Measurements from ENCODE around the gene PLA2G2D. TPM values are rescaled to one million over a fixed set of nuclear protein-coding genes. Genes with fewer than 3 reads are reported as not detected.
A peak's percentile ranks its signal among the peaks of the same experiment; 100 is the strongest.

The PLA2G2D gene, protein sequence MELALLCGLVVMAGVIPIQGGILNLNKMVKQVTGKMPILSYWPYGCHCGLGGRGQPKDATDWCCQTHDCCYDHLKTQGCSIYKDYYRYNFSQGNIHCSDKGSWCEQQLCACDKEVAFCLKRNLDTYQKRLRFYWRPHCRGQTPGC
- total RNA-seq, result not detected

DNA sequence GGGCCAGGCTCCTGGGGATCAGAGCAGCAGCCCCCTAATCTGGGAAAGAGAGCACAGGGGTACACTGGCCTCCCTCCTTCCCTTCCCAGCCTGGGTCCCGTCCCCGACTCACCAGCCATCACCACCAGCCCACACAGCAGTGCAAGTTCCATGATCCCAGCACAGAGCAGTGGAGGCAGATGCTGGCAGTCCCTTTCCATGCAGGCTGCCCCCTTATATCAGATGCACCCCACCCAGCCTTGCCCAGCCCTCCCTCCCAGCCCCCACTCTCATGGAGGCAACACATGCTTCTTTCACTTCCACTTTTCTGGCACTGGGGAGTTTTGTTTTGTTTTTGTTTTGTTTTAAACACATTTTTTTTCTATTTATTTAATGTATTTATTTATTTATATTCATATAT lies at the start of gene PLA2G2D:
TSS of gene PLA2G2D (minus strand) at position 190 of the 400 bp plus-strand sequence. CDS start at position 152, 38 bp downstream.
- POLR2A ChIA-PET, result no interaction called here

DNA sequence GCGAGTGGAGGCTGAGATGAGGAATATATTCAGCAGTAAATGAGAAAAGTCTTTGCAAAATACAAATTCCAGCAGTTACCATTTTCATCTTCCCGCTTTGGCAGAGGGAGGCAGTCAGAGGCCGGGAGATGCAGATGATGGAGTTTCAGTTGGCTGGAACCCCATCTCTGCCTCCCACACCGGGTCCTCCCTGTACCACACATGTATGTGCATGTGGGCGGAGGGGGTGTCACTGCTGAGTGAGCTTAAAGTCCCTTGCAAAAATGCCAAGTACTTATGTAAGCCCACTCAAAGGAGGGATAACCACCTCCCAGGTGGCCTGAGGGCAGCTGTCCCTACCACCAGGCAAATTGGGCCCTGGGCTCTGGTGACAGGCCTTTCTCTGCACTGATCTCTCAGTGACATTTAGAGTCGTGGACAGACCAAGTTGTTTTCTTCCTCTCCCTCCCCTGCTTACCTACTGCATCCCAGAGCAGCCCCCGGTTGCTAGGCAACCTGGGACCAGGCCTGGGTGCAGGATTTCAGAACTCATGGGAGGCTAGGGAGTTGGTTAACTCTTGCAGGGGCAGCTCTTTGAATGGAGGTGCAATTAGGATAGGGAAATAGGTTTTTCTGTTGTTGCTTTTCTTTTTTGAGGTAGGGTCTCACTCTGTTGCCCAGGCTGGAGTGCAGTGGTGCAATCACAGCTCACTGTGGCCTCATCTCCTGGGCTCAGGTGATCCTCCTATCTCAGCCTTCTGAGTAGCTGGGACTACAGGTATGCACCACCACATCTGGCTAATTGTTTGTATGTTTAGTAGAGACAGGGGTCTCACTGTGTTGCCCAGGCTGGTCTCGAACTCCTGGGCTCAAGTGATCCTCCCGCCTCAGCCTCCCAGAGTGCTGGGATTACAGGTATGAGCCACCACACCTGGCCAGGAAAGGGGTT lies 49.5 kb upstream of the PLA2G2D start:
- Mint-ChIP-seq H3K27ac (no peak overlapping the region), H3K9me3 (ENCODE audit: low read depth) (peaks cover 7% of the 10 kb centered on the region)
- CTCF ChIA-PET, result interaction anchor here (0.5 to 1.4 kb wide), 6 partner anchors 9 to 931 kb away, joined by 3 to 4 read pairs (median 3); no protein-coding TSS in a partner anchor

More for the DNA sequence above, at the start of gene PLA2G2D:
- no peak within 1 kb of the TSS for H3K4me3 Mint-ChIP-seq
- H3K27me3 Mint-ChIP-seq, result peaks cover 23% of the 10 kb centered on the region
- intact Hi-C loops (cut with DNase I, micrococcal nuclease), result no loop called here
- no peak for DNase-seq
- no peak within 1 kb of the TSS for H3K27ac Mint-ChIP-seq
- no peaks in the 10 kb centered on the region for H3K4me1 Mint-ChIP-seq
- no peak for ATAC-seq
- no peaks in the 10 kb centered on the region for H3K36me3 Mint-ChIP-seq (ENCODE audit: low read depth)
- CTCF ChIA-PET, result no interaction called here
- no peaks in the 10 kb centered on the region for H3K9me3 Mint-ChIP-seq (ENCODE audit: low read depth)

DNA sequence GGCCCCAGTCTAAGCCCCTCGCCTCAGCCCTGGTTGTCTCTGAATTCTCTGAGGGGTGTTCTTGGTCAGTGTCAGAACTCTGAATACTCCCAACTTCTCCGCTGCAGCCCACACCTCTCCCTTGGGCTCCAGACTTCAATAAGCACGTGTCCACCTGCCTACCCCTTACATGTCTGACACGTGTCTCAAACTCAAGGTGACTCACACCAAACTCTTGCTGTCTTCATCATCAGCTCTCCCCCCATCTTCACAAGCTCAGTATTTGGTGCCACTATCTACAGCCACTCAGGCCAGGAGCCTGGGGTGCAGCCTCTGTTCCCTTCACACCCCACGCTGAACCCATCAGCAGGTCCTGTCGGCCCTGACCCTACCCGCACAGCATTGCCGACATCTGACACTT lies 47.8 kb upstream of the PLA2G2D start:
- Mint-ChIP-seq H3K9me3 (ENCODE audit: low read depth) (peaks cover 11% of the 10 kb centered on the region), H3K27ac (no peak overlapping the region), H3K4me3 (no peak overlapping the region), H3K4me1 (peaks cover 8% of the 10 kb centered on the region), H3K27me3 (peaks cover 9% of the 10 kb centered on the region), H3K36me3 (ENCODE audit: low read depth) (peaks cover 6% of the 10 kb centered on the region)
- ATAC-seq (no peak), DNase-seq (no peak)
- CTCF ChIA-PET, result interaction anchor here (0.7 to 1.4 kb wide), 3 partner anchors 8 to 129 kb away, joined by 3 to 4 read pairs (median 4); no protein-coding TSS in a partner anchor
- intact Hi-C loops (cut with DNase I, micrococcal nuclease), result loop anchor here in 1 of 2 experiments (5.0 kb wide), 1 partner anchor 325 kb away; no protein-coding TSS in a partner anchor
- POLR2A ChIA-PET, result no interaction called here

More for the DNA sequence above, 49.5 kb upstream of the PLA2G2D start:
- Mint-ChIP-seq H3K4me3 (no peak overlapping the region), H3K4me1 (peaks cover 9% of the 10 kb centered on the region), H3K27me3 (peaks cover 9% of the 10 kb centered on the region), H3K36me3 (ENCODE audit: low read depth) (no peaks in the 10 kb centered on the region)
- intact Hi-C loops (cut with DNase I, micrococcal nuclease), result loop anchor here in 1 of 2 experiments (5.0 kb wide), 1 partner anchor 323 kb away; no protein-coding TSS in a partner anchor
- DNase-seq (no peak), ATAC-seq (no peak)
- POLR2A ChIA-PET, result no interaction called here

DNA sequence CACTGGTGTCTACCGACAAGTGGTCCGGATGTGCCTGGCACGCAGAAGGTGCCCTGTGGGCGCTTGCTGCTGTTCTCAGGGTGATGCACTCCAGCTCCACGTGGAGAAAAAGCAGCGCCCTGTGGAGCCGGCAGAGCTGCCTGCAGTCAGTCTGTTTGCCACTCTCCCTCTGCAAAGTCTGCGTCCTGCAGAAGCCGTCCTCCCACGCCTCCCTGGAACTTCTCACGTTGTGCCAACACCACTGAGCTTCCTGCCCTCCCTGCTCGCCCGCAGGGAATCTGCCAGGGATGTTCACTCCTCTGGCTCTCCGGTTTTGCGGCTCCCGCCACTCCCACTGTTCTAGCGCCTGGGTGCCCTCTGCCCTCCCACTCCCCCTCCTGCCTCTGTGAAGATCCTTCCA lies 46.7 kb upstream of the PLA2G2D start:
- ATAC-seq (no peak), DNase-seq (no peak)
- no peak overlapping the region for H3K4me3 Mint-ChIP-seq
- peaks cover 9% of the 10 kb centered on the region for H3K36me3 Mint-ChIP-seq (ENCODE audit: low read depth)
- H3K4me1 Mint-ChIP-seq, result no peaks in the 10 kb centered on the region
- intact Hi-C loops (cut with DNase I, micrococcal nuclease), result loop anchor here in 1 of 2 experiments (5.0 kb wide), 1 partner anchor 326 kb away; no protein-coding TSS in a partner anchor
- H3K27ac Mint-ChIP-seq, result no peak overlapping the region
- ChIA-PET CTCF (interaction anchor here (0.6 to 4.3 kb wide), 5 partner anchors 13 to 188 kb away, joined by 3 to 23 read pairs (median 4); no protein-coding TSS in a partner anchor), POLR2A (no interaction called here)
- peaks cover 14% of the 10 kb centered on the region for H3K9me3 Mint-ChIP-seq (ENCODE audit: low read depth)
- peaks cover 9% of the 10 kb centered on the region for H3K27me3 Mint-ChIP-seq

DNA sequence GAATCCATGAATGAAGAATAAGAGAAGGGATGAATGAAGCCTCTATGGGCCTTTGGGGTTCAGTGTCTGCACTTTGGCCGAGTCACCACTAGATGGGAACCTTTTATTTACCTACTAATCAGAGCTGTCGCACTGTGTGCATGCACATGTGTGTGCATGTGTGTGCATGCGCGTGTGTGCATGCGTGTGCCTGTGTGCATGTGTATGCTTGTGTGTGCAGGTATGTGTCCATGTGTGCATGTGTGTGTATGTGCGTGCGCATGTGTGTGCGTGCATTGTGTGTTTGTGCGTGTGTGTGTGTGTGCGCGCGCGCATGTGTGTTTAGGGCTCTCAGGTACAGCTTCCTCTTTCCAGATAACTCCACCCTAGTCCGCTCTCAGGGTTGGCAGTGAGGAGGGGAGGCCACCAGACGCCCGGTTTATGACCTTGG lies 46.2 kb upstream of the PLA2G2D start:
- intact Hi-C loops (cut with DNase I, micrococcal nuclease), result loop anchor here in 1 of 2 experiments (1.0 to 5.0 kb wide), 2 partner anchors 30 to 327 kb away; no protein-coding TSS in a partner anchor
- Mint-ChIP-seq H3K27ac (no peak overlapping the region), H3K9me3 (ENCODE audit: low read depth) (peaks cover 15% of the 10 kb centered on the region), H3K27me3 (peaks cover 9% of the 10 kb centered on the region), H3K4me1 (no peaks in the 10 kb centered on the region), H3K36me3 (ENCODE audit: low read depth) (peaks cover 9% of the 10 kb centered on the region), H3K4me3 (no peak overlapping the region)
- peak; percentile 57 for ATAC-seq
- POLR2A ChIA-PET, result no interaction called here
- DNase-seq, result peak; percentile 42
- CTCF ChIA-PET, result interaction anchor here (0.6 to 4.3 kb wide), 4 partner anchors 13 to 188 kb away, joined by 3 to 23 read pairs (median 4); no protein-coding TSS in a partner anchor

DNA sequence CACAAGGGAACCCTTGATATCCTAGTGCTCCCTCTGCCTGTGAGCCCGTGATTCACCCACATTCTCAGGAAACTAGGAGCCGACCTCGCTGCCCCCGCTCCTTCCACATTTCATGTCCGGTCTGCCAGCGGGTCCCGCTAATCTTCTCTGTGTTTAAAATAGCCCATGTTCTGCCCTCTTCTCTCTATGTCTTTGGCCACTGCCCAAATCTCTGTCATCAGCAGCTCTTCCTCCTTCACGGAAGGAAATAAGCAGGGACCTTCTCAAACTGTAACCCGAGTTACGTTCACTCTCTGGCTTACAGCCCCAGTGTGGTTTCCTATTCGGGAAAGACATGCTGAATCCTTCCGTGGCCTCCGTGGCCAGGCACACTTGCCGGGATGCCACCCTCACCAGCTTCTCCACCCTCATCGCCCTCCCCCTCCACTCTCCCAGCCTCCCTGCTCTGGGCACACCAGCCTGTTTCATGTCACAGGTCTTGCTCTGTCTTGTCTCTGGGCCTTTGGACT lies 45.4 kb upstream of the PLA2G2D start:
- H3K27ac Mint-ChIP-seq, result no peak overlapping the region
- CTCF ChIA-PET, result interaction anchor here (0.6 to 4.3 kb wide), 4 partner anchors 14 to 114 kb away, joined by 3 to 23 read pairs (median 4); no protein-coding TSS in a partner anchor
- peaks cover 9% of the 10 kb centered on the region for H3K36me3 Mint-ChIP-seq (ENCODE audit: low read depth)
- no peaks in the 10 kb centered on the region for H3K4me1 Mint-ChIP-seq
- H3K9me3 Mint-ChIP-seq (ENCODE audit: low read depth), result peaks cover 21% of the 10 kb centered on the region
- ATAC-seq (no peak), DNase-seq (no peak)
- intact Hi-C loops (cut with DNase I, micrococcal nuclease), result loop anchor here in 1 of 2 experiments (1.0 to 5.0 kb wide), 2 partner anchors 31 to 328 kb away; no protein-coding TSS in a partner anchor
- peaks cover 9% of the 10 kb centered on the region for H3K27me3 Mint-ChIP-seq
- H3K4me3 Mint-ChIP-seq, result no peak overlapping the region
- POLR2A ChIA-PET, result no interaction called here

DNA sequence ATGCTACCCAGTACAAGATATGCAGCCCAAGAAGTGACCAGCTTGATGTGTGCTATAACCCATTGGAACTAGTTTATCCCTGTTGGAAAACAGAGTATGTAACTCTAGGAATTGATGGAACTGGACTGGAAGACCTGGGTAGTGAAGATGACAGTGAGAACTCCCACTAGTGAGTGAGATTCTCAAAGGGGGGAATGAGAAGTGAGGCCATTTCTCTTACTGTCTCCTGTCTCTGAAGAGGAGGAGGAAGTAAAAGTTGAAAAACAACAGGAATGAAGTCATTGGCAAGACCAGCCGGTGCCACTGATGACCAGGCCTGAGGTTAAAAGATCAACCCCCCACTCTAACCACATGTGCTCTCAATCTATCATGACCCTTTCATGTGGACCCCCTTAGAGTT lies 40.7 kb upstream of the PLA2G2D start:
- CTCF ChIA-PET, result interaction anchor here (0.6 to 1.7 kb wide), 3 partner anchors 24 to 434 kb away, joined by 3 to 7 read pairs (median 4); no protein-coding TSS in a partner anchor
- no peak overlapping the region for H3K4me3 Mint-ChIP-seq
- POLR2A ChIA-PET, result no interaction called here
- peaks cover 9% of the 10 kb centered on the region for H3K36me3 Mint-ChIP-seq (ENCODE audit: low read depth)
- H3K4me1 Mint-ChIP-seq, result no peaks in the 10 kb centered on the region
- no peak overlapping the region for H3K27ac Mint-ChIP-seq
- peaks cover 3% of the 10 kb centered on the region for H3K27me3 Mint-ChIP-seq
- no peak for ATAC-seq
- intact Hi-C loops (cut with DNase I, micrococcal nuclease), result no loop called here
- DNase-seq, result no peak
- H3K9me3 Mint-ChIP-seq (ENCODE audit: low read depth), result peaks cover 21% of the 10 kb centered on the region

DNA sequence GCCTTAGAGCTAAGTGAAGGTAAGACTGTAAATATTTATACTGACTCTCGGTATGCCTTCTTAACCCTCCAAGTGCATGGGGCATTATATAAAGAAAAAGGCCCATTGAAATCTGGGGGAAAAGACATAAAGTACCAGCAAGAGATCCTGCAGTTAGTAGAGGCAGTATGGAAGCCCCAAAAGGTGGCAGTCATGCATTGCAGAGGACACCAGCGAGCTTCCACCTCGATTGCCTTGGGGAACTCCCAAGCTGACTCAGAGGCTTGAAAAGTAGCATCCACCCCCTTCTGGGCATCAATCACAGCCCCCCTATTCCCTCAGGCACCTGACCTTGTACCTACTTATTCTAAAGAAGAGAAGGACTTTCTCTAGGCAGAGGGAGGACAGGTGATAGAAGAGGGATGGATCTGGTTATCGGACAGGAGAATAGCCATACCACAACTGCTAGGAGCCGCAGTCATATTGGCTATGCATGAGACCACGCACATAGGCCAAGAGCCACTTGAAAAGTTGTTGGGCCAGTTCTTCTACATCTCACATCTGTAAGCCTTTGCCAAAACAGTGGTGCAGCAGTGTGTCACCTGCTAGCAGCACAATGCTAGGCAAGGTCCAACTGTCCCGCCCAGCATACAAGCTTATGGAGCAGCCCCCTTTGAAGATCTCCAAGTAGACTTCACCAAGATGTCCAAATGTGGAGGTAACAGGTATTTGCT lies 39.2 kb upstream of the PLA2G2D start:
- no peak for ATAC-seq
- ChIA-PET POLR2A (no interaction called here), CTCF (interaction anchor here (0.6 to 1.9 kb wide), 6 partner anchors 9 to 277 kb away, joined by 3 to 8 read pairs (median 4); partner anchors contain the start of gene OTUD3)
- no peak overlapping the region for H3K27ac Mint-ChIP-seq
- H3K4me3 Mint-ChIP-seq, result no peak overlapping the region
- peaks cover 9% of the 10 kb centered on the region for H3K36me3 Mint-ChIP-seq (ENCODE audit: low read depth)
- peaks cover 17% of the 10 kb centered on the region for H3K9me3 Mint-ChIP-seq (ENCODE audit: low read depth)
- intact Hi-C loops (cut with DNase I, micrococcal nuclease), result loop anchor here (1.0 to 10.0 kb wide), 3 partner anchors 37 to 444 kb away; no protein-coding TSS in a partner anchor
- DNase-seq, result peak; percentile 44
- peaks cover 6% of the 10 kb centered on the region for H3K4me1 Mint-ChIP-seq
- no peaks in the 10 kb centered on the region for H3K27me3 Mint-ChIP-seq

DNA sequence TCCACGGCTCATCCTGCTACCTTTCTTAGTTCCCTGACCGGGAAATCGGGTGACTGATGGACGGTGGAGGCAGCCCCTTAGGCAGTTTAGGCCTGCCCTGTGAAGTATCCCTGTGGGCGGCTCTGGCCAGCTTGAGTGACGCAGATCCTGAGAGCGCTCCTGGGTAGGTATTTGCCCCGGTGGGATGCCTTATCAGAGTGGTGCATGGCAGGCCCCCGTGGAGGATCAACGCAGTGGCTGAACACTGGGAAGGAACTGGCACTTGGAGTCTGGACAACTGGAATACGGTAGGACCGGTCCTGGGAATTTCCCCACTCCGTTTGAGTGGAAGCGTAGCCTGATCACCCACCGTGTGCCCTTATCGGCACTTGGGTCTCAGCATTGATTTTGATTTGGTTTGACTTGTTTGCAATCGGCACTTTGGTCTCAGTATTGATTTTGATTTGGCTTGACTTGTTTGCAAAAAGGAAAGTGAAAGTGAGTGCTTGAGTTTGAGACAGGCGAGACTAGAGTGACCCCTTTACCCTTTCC lies 35.0 kb upstream of the PLA2G2D start:
- Mint-ChIP-seq H3K4me1 (peaks cover 9% of the 10 kb centered on the region), H3K27me3 (no peaks in the 10 kb centered on the region), H3K4me3 (no peak overlapping the region), H3K27ac (peak overlapping the region; percentile 2), H3K36me3 (ENCODE audit: low read depth) (no peaks in the 10 kb centered on the region), H3K9me3 (ENCODE audit: low read depth) (no peaks in the 10 kb centered on the region)
- DNase-seq (no peak), ATAC-seq (no peak)
- ChIA-PET CTCF (interaction anchor here (1.1 to 1.8 kb wide), 2 partner anchors 41 to 257 kb away, joined by 4 to 8 read pairs; no protein-coding TSS in a partner anchor), POLR2A (no interaction called here)
- intact Hi-C loops (cut with DNase I, micrococcal nuclease), result loop anchor here (5.0 to 10.0 kb wide), 3 partner anchors 97 to 440 kb away; partner anchors contain the start of gene PLA2G2A (in 1 of the 2)

DNA sequence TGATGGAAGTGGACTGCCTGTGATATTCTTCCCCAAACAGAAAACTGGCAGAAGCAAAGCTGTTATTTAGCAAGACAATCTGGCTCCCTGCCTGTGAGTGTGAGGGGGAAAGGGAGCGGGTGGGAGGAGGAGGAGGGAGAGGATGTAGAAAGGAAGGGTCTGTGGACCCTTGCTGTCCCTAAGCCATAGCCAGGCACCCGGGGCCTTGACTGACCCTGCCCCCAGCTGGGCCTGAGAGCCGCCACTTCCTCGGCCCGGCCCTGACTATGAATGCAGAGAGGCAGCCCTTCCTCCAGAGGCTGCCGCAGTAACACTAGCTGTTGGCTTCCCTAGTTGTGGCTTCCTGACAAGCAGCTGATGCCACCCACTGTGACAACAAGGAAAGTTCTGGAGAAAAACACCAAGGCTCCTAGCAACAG lies 33.7 kb upstream of the PLA2G2D start:
- intact Hi-C loops (cut with DNase I, micrococcal nuclease), result loop anchor here (1.0 to 10.0 kb wide), 9 partner anchors 52 to 492 kb away; partner anchors contain the start of genes OTUD3 (in 1 of the 2) and PLA2G2A (in 1 of the 2)
- DNase-seq (no peak), ATAC-seq (no peak)
- Mint-ChIP-seq H3K4me3 (no peak overlapping the region), H3K9me3 (ENCODE audit: low read depth) (no peaks in the 10 kb centered on the region), H3K27me3 (no peaks in the 10 kb centered on the region), H3K36me3 (ENCODE audit: low read depth) (no peaks in the 10 kb centered on the region), H3K4me1 (peaks cover 9% of the 10 kb centered on the region), H3K27ac (no peak overlapping the region)
- POLR2A ChIA-PET, result no interaction called here
- CTCF ChIA-PET, result interaction anchor here (0.6 to 3.1 kb wide), 12 partner anchors 26 to 271 kb away, joined by 3 to 14 read pairs (median 4); partner anchors contain the start of gene OTUD3
